ENCODE results near the gene METTL25. TPM values are rescaled to one million over a fixed set of nuclear protein-coding genes. Genes with fewer than 3 reads are reported as not detected.

Gene METTL25
- total and polyA plus RNA-seq, 2 experiments from 2014 or later: 7.6 to 14.3 TPM

- TF ChIP-seq ZNF462 (CRISPR knock-in tag; IDR thresholded peaks at IDR 0.05): no peak
- no peak for TF ChIP-seq CREB1 (CRISPR knock-in tag; IDR thresholded peaks at IDR 0.05; ENCODE audit: low read depth)
- no peak for TF ChIP-seq EZH2 (IDR thresholded peaks at IDR 0.05; ENCODE audit: low read depth, unreplicated experiment)
- TF ChIP-seq REST (IDR thresholded peaks at IDR 0.05; ENCODE audit: unreplicated experiment): no peak
- TF ChIP-seq ZNF114 (CRISPR knock-in tag; IDR thresholded peaks at IDR 0.05): no peak
- no peak for TF ChIP-seq CTCF (conservative IDR thresholded peaks at IDR 0.05; ENCODE audit: low read depth in 2 of 2)
Measured at GRCh38 chr12:82319276-82319675, 39.1 kb upstream of the METTL25 start (continued).
